ENCODE results near the gene NFXL1.

NFXL1 gene

GRCh38 chr4:47915378-47915777, 995 bp upstream of the NFXL1 start:
- H3K4me3 ChIP-seq (replicated peaks in 1 of 2; ENCODE audit: low read depth in 2 of 2, low read length in 2 of 2): no peak overlapping the region
- TF ChIP-seq CTCF (IDR thresholded peaks at IDR 0.05; ENCODE audit: low read depth, low read length): no peak
- no peak for DNase-seq (ENCODE audit: low read depth in 2 of 2)

GRCh38 chr4:47914926-47915237, 499 bp upstream of the NFXL1 start:
- TF ChIP-seq CTCF (IDR thresholded peaks at IDR 0.05; ENCODE audit: low read depth, low read length): no peak
- peak overlapping the region; percentile 88 to 94 for H3K4me3 ChIP-seq (replicated peaks in 1 of 2; ENCODE audit: low read depth in 2 of 2, low read length in 2 of 2)
- DNase-seq (ENCODE audit: low read depth in 2 of 2): no peak

GRCh38 chr4:47913861-47914219, 543 bp downstream of the NFXL1 start:
- TF ChIP-seq CTCF (IDR thresholded peaks at IDR 0.05; ENCODE audit: low read depth, low read length): no peak
- DNase-seq (ENCODE audit: low read depth in 2 of 2): peak in 1 of 2 donors; percentile 1

GRCh38 chr4:47913330-47913729, 1.1 kb downstream of the NFXL1 start:
- no peak for TF ChIP-seq CTCF (IDR thresholded peaks at IDR 0.05; ENCODE audit: low read depth, low read length)
- peak; percentile 21 to 43 for DNase-seq (ENCODE audit: low read depth in 2 of 2)
- H3K4me3 ChIP-seq (replicated peaks in 1 of 2; ENCODE audit: low read depth in 2 of 2, low read length in 2 of 2): peak overlapping the region; percentile 88 to 94

More at GRCh38 chr4:47913861-47914219, 543 bp downstream of the NFXL1 start:
- peak overlapping the region; percentile 88 to 94 for H3K4me3 ChIP-seq (replicated peaks in 1 of 2; ENCODE audit: low read depth in 2 of 2, low read length in 2 of 2)

- TF ChIP-seq CTCF (IDR thresholded peaks at IDR 0.05; ENCODE audit: low read depth, low read length): no peak
- no peak overlapping the region for H3K4me3 ChIP-seq (replicated peaks in 1 of 2; ENCODE audit: low read depth in 2 of 2, low read length in 2 of 2)
- DNase-seq (ENCODE audit: low read depth in 2 of 2): peak in 1 of 2 donors; percentile 9
Observed at GRCh38 chr4:47907089-47907646, 7.2 kb downstream of the NFXL1 start.

GRCh38 chr4:47899639-47900038, 14.7 kb downstream of the NFXL1 start:
- H3K4me3 ChIP-seq (replicated peaks in 1 of 2; ENCODE audit: low read depth in 2 of 2, low read length in 2 of 2): no peak overlapping the region
- no peak for DNase-seq (ENCODE audit: low read depth in 2 of 2)
- TF ChIP-seq CTCF (IDR thresholded peaks at IDR 0.05; ENCODE audit: low read depth, low read length): no peak

- no peak for DNase-seq (ENCODE audit: low read depth in 2 of 2)
- TF ChIP-seq CTCF (IDR thresholded peaks at IDR 0.05; ENCODE audit: low read depth, low read length): no peak
- no peak overlapping the region for H3K4me3 ChIP-seq (replicated peaks in 1 of 2; ENCODE audit: low read depth in 2 of 2, low read length in 2 of 2)
Observed at GRCh38 chr4:47891928-47892327, 22.5 kb downstream of the NFXL1 start.

Data from cardiac fibroblast (primary cell).